GM21367 (cell line): ENCODE measurements around the gene WEE2.
"Not testable (repeated sequence)": the region's sequence is repeated elsewhere in the genome, so short reads cannot be mapped to it uniquely, and the experiment has no call there.

Source experiments
- ATAC-seq: cut with Tn5 transposase; IDR thresholded peaks from one replicate; pipeline ENCODE4 v1.9.1; 2021; ENCODE audit not compliant: unreplicated experiment

Gene WEE2

DNA sequence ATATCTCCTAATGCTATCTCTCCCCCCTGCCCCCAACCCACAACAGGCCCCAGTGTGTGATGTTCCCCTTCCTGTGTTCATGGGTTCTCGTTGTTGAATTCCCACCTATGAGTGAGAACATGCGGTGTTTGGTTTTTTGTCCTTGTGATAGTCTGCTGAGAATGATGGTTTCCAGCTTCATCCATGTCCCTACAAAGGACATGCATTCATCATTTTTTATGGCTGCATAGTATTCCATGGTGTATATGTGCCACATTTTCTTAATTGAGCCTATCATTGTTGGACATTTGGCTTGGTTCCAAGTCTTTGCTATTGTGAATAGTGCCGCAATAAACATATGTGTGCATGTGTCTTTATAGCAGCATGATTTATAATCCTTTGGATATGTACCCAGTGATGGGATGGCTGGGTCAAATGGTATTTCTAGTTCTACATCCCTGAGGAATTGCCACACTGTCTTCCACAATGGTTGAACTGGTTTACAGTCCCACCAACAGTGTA, 62.0 kb downstream of the WEE2 start:
- ATAC-seq = not testable (repeated sequence)

DNA sequence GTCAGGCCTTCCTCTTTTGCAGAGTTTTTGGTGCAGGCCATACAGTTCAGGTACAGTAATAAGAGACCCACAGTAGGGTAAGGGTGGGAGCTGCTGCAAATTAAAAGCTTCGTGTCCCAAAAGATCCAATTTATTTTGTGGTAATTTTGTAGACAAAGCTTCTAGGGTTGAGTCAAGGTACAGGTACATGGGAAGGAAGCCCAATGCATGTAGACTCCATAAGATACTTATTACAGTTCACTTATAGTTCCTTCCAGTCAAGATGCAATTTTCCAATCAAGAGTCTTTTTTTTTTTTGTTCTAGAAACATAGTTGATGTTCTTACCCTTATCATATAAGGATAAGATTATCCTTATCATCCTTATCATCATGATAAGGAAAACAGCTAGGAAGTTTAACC, 68.2 kb downstream of the WEE2 start, which contains the start of gene TAS2R4:
TAS2R4 (plus strand) TSS at position 301 of the 400 bp plus-strand sequence. CDS start 1,815 bp downstream, outside the sequence.
- no peak for ATAC-seq
